Umbilical cord (tissue), 2 donors: ENCODE data around the gene KRTAP4-9. TPM values are rescaled to one million over a fixed set of nuclear protein-coding genes. Genes with fewer than 3 reads are reported as not detected.
"Not testable (repeated sequence)": the region's sequence is repeated elsewhere in the genome, so short reads cannot be mapped to it uniquely, and the experiment has no call there.

ENCODE experiments used
- DNase-seq: peaks from one replicate; pipeline ENCODE4 v3.0.0-alpha.2; 2015; ENCODE audit warnings: low spot score
- total RNA-seq: library from RNA; depleted of rRNA; stranded (reverse); fragments of >200 nt; gene quantifications from one replicate; pipeline ENCODE4 v1.2.3, GENCODE V29; 2014; ENCODE audit warnings: low replicate concordance; ENCODE audit not compliant: insufficient read depth

KRTAP4-9 gene
- total RNA-seq, result not detected

- DNase-seq, result not testable (repeated sequence)
These were observed at the start of gene KRTAP4-9 for GRCh38 chr17:41105347-41105746. Gene KRTAP4-9 (plus strand): TSS chr17:41105389. CDS start chr17:41105389, 0 bp downstream.

GRCh38 chr17:41057547-41057946 is 47.6 kb upstream of the KRTAP4-9 start:
- no peak for DNase-seq

- no peak for DNase-seq
These were observed 46.4 kb upstream of the KRTAP4-9 start for GRCh38 chr17:41058741-41059140.

GRCh38 chr17:41059276-41060051 is 45.7 kb upstream of the KRTAP4-9 start:
- DNase-seq, result not testable (repeated sequence)

GRCh38 chr17:41060052-41060604 is 45.1 kb upstream of the KRTAP4-9 start, which contains the start of gene KRTAP2-3:
Gene KRTAP2-3 (minus strand): TSS chr17:41060114. CDS start chr17:41060050, 64 bp downstream.
- peak; percentile 34 for DNase-seq

- DNase-seq, result peak; percentile 72
These were observed 43.2 kb upstream of the KRTAP4-9 start for GRCh38 chr17:41061964-41062363.

- no peak for DNase-seq
These were observed 41.7 kb upstream of the KRTAP4-9 start for GRCh38 chr17:41063449-41063848.

- no peak for DNase-seq
These were observed 40.9 kb upstream of the KRTAP4-9 start for GRCh38 chr17:41064301-41064700.

GRCh38 chr17:41065016-41065689 is 40.0 kb upstream of the KRTAP4-9 start:
- not testable (repeated sequence) for DNase-seq

- no peak for DNase-seq
These were observed 39.2 kb upstream of the KRTAP4-9 start, which contains the start of gene KRTAP2-4 for GRCh38 chr17:41065829-41066624. Gene KRTAP2-4 (minus strand): TSS chr17:41065879. CDS start chr17:41065845, 34 bp downstream.

GRCh38 chr17:41067281-41067680 is 37.9 kb upstream of the KRTAP4-9 start:
- DNase-seq, result no peak

GRCh38 chr17:41069031-41069430 is 36.2 kb upstream of the KRTAP4-9 start:
- DNase-seq, result no peak

GRCh38 chr17:41071606-41072360 is 33.4 kb upstream of the KRTAP4-9 start:
- DNase-seq, result no peak

GRCh38 chr17:41073676-41074075 is 31.5 kb upstream of the KRTAP4-9 start:
- no peak for DNase-seq

- no peak for DNase-seq
These were observed 28.4 kb upstream of the KRTAP4-9 start for GRCh38 chr17:41076788-41077187.

- no peak for DNase-seq
These were observed 22.6 kb upstream of the KRTAP4-9 start for GRCh38 chr17:41082626-41083025.

GRCh38 chr17:41083427-41083826 is 21.8 kb upstream of the KRTAP4-9 start:
- DNase-seq, result not testable (repeated sequence)

- not testable (repeated sequence) for DNase-seq
These were observed 20.9 kb upstream of the KRTAP4-9 start, which contains the start of gene KRTAP4-7 for GRCh38 chr17:41084100-41084856. Gene KRTAP4-7 (plus strand): TSS chr17:41084150. CDS start chr17:41084207, 57 bp downstream.

- DNase-seq, result not testable (repeated sequence)
These were observed 16.3 kb upstream of the KRTAP4-9 start for GRCh38 chr17:41088760-41089352.
